HG03097 (cell line): ENCODE measurements around the gene MAP1S.

Experiments
- ATAC-seq: cut with Tn5 transposase; IDR thresholded peaks from one replicate; pipeline ENCODE4 v1.9.1; 2021; ENCODE audit not compliant: unreplicated experiment, low FRiP score

The MAP1S gene

GRCh38 chr19:17688853-17689595 is 30.3 kb upstream of the MAP1S start:
- no peak for ATAC-seq

- no peak for ATAC-seq
Observed at GRCh38 chr19:17692566-17692965, 26.7 kb upstream of the MAP1S start.

- ATAC-seq, result no peak
Observed at GRCh38 chr19:17695198-17695597, 24.1 kb upstream of the MAP1S start.

- ATAC-seq, result no peak
Observed at GRCh38 chr19:17703824-17704463, 15.3 kb upstream of the MAP1S start.

GRCh38 chr19:17706750-17707181 is 12.5 kb upstream of the MAP1S start:
- ATAC-seq, result no peak

- ATAC-seq, result no peak
Observed at GRCh38 chr19:17711851-17712250, 7.4 kb upstream of the MAP1S start.

GRCh38 chr19:17716309-17716929 is 2.9 kb upstream of the MAP1S start:
- no peak for ATAC-seq

- no peak for ATAC-seq
Observed at GRCh38 chr19:17718550-17718946, 732 bp upstream of the MAP1S start.

- no peak for ATAC-seq
Observed at GRCh38 chr19:17719730-17720400, 585 bp downstream of the MAP1S start.

- ATAC-seq, result no peak
Observed at GRCh38 chr19:17720440-17720839, 1.2 kb downstream of the MAP1S start.

GRCh38 chr19:17721111-17721628 is 1.9 kb downstream of the MAP1S start:
- ATAC-seq, result no peak

GRCh38 chr19:17721821-17722220 is 2.5 kb downstream of the MAP1S start:
- ATAC-seq, result no peak

GRCh38 chr19:17722655-17723240 is 3.5 kb downstream of the MAP1S start:
- no peak for ATAC-seq

- ATAC-seq, result no peak
Observed at GRCh38 chr19:17724655-17725054, 5.4 kb downstream of the MAP1S start.

GRCh38 chr19:17725422-17726078 is 6.3 kb downstream of the MAP1S start:
- no peak for ATAC-seq

- ATAC-seq, result no peak
Observed at GRCh38 chr19:17726136-17726741, 7.0 kb downstream of the MAP1S start.

- ATAC-seq, result no peak
Observed at GRCh38 chr19:17726964-17727773, 7.9 kb downstream of the MAP1S start.

- ATAC-seq, result no peak
Observed at GRCh38 chr19:17727843-17728242, 8.6 kb downstream of the MAP1S start.

GRCh38 chr19:17733127-17733526 is 13.8 kb downstream of the MAP1S start:
- ATAC-seq, result no peak
